ENCODE measurements around the gene HIPK4.

The HIPK4 gene

GRCh38 chr19:40332669-40333068, 57.3 kb downstream of the HIPK4 start:
- Mint-ChIP-seq H3K36me3 (ENCODE audit: low read depth) (peaks cover 20% of the 10 kb centered on the region), H3K9me3 (no peaks in the 10 kb centered on the region), H3K27me3 (ENCODE audit: low read depth) (no peaks in the 10 kb centered on the region)

DNA sequence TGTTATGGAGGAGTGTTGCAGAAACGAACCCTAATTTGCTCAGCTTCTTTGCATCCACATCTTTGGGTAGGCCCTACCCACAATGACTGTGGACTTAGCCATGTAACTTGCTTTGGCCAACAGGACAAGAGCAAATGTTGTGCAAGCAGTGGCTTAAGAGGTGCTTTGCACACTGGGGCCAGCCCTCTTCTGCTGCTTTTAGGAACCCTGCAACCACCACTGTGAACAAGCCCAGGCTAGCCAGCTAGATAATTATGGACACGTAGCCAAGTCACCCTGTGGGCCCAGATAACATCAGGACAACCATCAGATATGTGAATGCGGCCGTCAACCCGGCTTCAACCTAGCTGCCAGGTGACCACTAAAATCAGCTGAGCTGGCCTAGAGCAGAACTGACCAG, 58.9 kb downstream of the HIPK4 start:
- H3K36me3 Mint-ChIP-seq (ENCODE audit: low read depth): peaks cover 21% of the 10 kb centered on the region
- H3K27ac Mint-ChIP-seq: no peak overlapping the region

More at GRCh38 chr19:40332669-40333068, 57.3 kb downstream of the HIPK4 start:
- Mint-ChIP-seq H3K27ac (no peak overlapping the region), H3K4me1 (ENCODE audit: low read depth) (no peaks in the 10 kb centered on the region), H3K4me3 (no peak overlapping the region)

More for the DNA sequence above, 58.9 kb downstream of the HIPK4 start:
- Mint-ChIP-seq H3K27me3 (ENCODE audit: low read depth) (no peaks in the 10 kb centered on the region), H3K4me1 (ENCODE audit: low read depth) (no peaks in the 10 kb centered on the region), H3K4me3 (no peak overlapping the region), H3K9me3 (no peaks in the 10 kb centered on the region)
